HK-2 (cell line): ENCODE data around the gene SARNP.

Experiments
- DNase-seq: peaks from one replicate; pipeline ENCODE4 v3.0.0-alpha.2; 2018; ENCODE audit not compliant: unreplicated experiment

The SARNP gene

GRCh38 chr12:55707841-55708694 is 109.5 kb downstream of the SARNP start, which contains the start of gene ITGA7:
Gene ITGA7 (minus strand): TSS chr12:55707904. CDS start chr12:55707682, 222 bp downstream.
- peak; percentile 35 for DNase-seq
